Mesothelial cell of epicardium (in vitro differentiated cells): ENCODE measurements around the gene TPM1. TPM values are rescaled to one million over a fixed set of nuclear protein-coding genes. Genes with fewer than 3 reads are reported as not detected.

Experiments used
- DNase-seq, 2 experiments: peaks; one replicate each; pipeline ENCODE4 v3.0.0; 2021; ENCODE audit warnings: low spot score in 2 of 2; ENCODE audit not compliant: unreplicated experiment in 2 of 2
- H3K27ac Mint-ChIP-seq: 2 replicates; pipeline ENCODE4 v1.8.0; 2021; ENCODE audit warnings: mixed read lengths
- H3K27me3 Mint-ChIP-seq: 2 replicates; pipeline ENCODE4 v1.8.0; 2021; ENCODE audit warnings: low read depth, mixed read lengths
- H3K36me3 Mint-ChIP-seq: 2 replicates; pipeline ENCODE4 v1.8.0; 2021; ENCODE audit warnings: mixed read lengths
- H3K4me1 Mint-ChIP-seq: 2 replicates; pipeline ENCODE4 v1.8.0; 2021; ENCODE audit warnings: mixed read lengths
- H3K4me3 Mint-ChIP-seq: 2 replicates; pipeline ENCODE4 v1.8.0; 2021; ENCODE audit warnings: mild to moderate bottlenecking, moderate library complexity, mixed read lengths
- H3K9me3 Mint-ChIP-seq: 2 replicates; pipeline ENCODE4 v1.8.0; 2021; ENCODE audit warnings: mixed read lengths
- CTCF ChIP-seq: fragments of 200-600 bp; sonication (generic); IDR thresholded peaks from one replicate; pipeline ENCODE4 v1.5.0; 2021; ENCODE audit warnings: antibody characterized with exemption; ENCODE audit not compliant: unreplicated experiment
- total RNA-seq: library from RNA; stranded (reverse); gene quantifications from 3 replicates; pipeline ENCODE4 v1.2.1, GENCODE V29; 2021

Gene TPM1
- total RNA-seq, 1 donor from 2014 or later = 659 TPM

DNA sequence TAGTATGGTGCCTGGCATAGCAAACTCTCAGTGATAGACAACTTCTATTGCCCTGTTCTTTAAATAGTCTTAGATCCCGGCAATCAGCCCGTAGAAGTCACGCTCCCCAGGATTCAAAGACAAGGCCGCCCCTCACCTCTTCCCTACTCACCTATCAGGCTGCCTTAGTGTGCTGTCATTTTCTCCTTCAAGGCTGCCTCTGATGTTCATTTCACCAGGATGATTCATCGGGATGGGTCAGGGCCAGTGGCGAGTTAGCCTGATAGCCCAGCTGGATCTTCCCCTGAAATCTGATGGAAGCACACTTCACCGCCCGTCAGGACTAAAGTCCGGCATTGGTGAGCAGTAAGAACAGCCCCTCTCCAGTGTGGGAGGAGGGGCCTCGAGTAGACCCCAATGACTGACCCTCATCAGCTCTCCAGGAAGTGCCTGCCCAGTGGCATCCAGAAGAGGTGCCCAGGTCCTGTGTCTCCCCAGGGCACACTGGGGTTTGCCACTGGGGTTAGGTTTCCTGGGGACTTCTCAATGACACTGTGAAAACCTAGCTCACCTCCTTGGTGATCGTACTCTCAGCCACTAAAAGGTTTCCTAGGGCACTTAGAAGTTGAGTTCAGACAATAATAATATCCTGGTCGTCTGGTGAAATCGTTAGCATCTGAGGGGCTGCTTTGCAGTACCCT lies 37.5 kb downstream of the TPM1 start:
- no peak for DNase-seq
- Mint-ChIP-seq H3K27me3 (peaks cover 3% of the 10 kb centered on the region), H3K27ac (no peak overlapping the region), H3K4me3 (no peak overlapping the region), H3K4me1 (peaks cover 61% of the 10 kb centered on the region), H3K36me3 (no peaks in the 10 kb centered on the region), H3K9me3 (no peaks in the 10 kb centered on the region)
- no peak for TF ChIP-seq CTCF

GRCh38 chr15:63080634-63081250 lies 38.2 kb downstream of the TPM1 start:
- H3K4me1 Mint-ChIP-seq = peaks cover 55% of the 10 kb centered on the region
- no peak overlapping the region for H3K27ac Mint-ChIP-seq
- H3K27me3 Mint-ChIP-seq = peaks cover 3% of the 10 kb centered on the region
- no peaks in the 10 kb centered on the region for H3K9me3 Mint-ChIP-seq
- no peaks in the 10 kb centered on the region for H3K36me3 Mint-ChIP-seq
- no peak for TF ChIP-seq CTCF
- no peak overlapping the region for H3K4me3 Mint-ChIP-seq
- DNase-seq = no peak

DNA sequence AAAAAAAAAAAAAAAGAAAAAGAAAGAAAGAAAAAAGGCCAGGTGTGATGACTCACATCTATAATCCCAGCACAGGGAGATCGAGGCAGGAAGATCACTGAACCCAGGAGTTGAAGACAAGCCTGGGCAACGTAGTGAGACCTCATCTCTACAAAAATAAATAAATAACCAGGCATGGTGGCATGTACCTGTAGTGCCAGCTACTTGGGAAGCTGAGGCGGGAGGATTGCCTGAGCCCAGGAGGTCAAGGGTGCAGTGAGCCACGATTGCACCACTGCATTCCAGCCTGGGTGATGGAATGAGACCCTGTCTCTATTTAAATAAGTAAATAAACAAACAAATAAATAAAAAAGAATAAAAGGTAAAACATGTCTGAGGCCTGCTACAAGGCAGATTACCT lies 39.8 kb downstream of the TPM1 start:
- DNase-seq = no peak
- TF ChIP-seq CTCF = no peak
- Mint-ChIP-seq H3K36me3 (no peaks in the 10 kb centered on the region), H3K27me3 (peaks cover 3% of the 10 kb centered on the region), H3K9me3 (no peaks in the 10 kb centered on the region), H3K4me1 (peaks cover 53% of the 10 kb centered on the region), H3K27ac (no peak overlapping the region), H3K4me3 (no peak overlapping the region)

DNA sequence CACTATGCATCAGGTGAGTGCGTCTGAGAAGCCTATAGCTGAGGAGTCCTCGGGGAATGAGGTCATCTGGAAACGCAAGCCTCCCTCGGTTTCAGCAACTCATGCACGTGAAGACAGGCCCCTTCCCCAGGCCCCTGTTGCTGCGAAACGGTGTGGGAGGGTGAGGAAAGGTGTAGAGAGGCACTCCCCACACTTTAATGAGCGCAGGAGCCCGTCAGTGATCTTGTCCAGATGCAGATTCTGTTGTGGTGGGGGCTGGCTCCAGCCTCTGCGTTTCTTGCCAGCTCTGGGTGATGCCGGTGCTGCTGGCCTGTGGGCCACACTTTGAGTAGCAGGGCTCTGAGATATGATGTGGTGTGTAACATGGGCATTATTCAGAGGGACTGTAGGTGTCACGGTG lies 40.5 kb downstream of the TPM1 start:
- H3K9me3 Mint-ChIP-seq = no peaks in the 10 kb centered on the region
- peak overlapping the region; percentile 79 for H3K27ac Mint-ChIP-seq
- TF ChIP-seq CTCF = no peak
- peaks cover 47% of the 10 kb centered on the region for H3K4me1 Mint-ChIP-seq
- no peaks in the 10 kb centered on the region for H3K36me3 Mint-ChIP-seq
- peaks cover 2% of the 10 kb centered on the region for H3K27me3 Mint-ChIP-seq
- DNase-seq = peak; percentile 33 to 52
- no peak overlapping the region for H3K4me3 Mint-ChIP-seq

- Mint-ChIP-seq H3K27me3 (peaks cover 2% of the 10 kb centered on the region), H3K9me3 (no peaks in the 10 kb centered on the region), H3K27ac (peak overlapping the region; percentile 79), H3K4me1 (peaks cover 42% of the 10 kb centered on the region), H3K36me3 (no peaks in the 10 kb centered on the region), H3K4me3 (no peak overlapping the region)
- TF ChIP-seq CTCF = no peak
- DNase-seq = no peak
These were observed 41.0 kb downstream of the TPM1 start for GRCh38 chr15:63083541-63083940.
